ENCODE data around the gene OTUB2.
"Not testable (repeated sequence)": the region's sequence is repeated elsewhere in the genome, so short reads cannot be mapped to it uniquely, and the experiment has no call there.

Gene OTUB2

DNA sequence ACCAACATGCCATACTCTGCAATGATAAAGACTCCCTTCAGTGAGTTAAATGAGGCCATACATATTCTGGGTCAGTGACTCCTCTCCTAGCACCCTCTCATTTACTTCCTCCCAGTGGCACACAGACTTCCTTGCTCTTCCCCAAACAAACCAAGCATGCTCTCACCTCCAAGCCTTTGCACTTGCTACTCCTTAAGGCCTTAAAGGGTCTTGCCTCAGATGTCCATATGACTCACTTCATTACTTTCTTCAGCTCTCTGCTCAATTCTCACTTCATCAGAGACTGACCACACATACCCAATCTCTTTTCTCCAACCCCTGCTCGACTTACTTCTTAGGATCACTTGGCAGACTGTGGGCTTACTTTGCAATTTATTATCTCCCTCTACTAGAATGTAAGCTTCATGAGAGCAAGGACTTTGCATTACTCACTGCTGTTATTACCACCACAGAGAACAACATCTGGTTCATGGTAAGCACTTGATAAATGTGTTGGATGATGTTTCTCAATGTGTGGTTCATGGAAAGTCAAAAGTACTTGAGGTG is 32.1 kb downstream of the OTUB2 start:
- no peak for DNase-seq (ENCODE audit: low spot score)

DNA sequence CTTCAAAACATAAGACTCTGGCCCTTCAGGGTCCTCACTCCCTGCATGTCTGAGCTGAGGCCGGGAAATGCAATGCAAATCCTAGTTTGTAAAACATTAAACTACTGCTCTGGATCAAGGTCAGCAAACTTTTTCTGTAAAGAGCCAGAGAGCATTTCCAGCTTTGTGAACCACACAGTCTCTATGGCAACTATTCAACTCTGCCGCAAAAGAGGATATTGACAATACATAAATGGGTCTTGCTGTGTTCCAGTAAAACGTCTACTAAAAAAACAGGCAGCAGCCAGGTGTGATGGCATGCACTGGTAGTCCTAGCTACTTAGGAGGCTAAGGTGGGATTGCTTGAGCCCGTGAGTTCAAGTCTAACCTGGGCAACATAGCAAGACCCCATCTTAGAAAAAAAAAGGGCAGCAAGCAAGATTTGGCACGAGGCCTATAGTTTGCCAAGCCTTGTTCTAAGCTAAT is 32.6 kb downstream of the OTUB2 start:
- DNase-seq (ENCODE audit: low spot score): no peak

- DNase-seq (ENCODE audit: low spot score): no peak
Observed at GRCh38 chr14:94059998-94060397, 33.9 kb downstream of the OTUB2 start.

- DNase-seq (ENCODE audit: low spot score): no peak
Observed at GRCh38 chr14:94062344-94062940, 36.3 kb downstream of the OTUB2 start.

- DNase-seq (ENCODE audit: low spot score): no peak
Observed at GRCh38 chr14:94066089-94066676, 40.0 kb downstream of the OTUB2 start.

- not testable (repeated sequence) for DNase-seq (ENCODE audit: low spot score)
Observed at GRCh38 chr14:94072076-94072475, 45.9 kb downstream of the OTUB2 start.

DNA sequence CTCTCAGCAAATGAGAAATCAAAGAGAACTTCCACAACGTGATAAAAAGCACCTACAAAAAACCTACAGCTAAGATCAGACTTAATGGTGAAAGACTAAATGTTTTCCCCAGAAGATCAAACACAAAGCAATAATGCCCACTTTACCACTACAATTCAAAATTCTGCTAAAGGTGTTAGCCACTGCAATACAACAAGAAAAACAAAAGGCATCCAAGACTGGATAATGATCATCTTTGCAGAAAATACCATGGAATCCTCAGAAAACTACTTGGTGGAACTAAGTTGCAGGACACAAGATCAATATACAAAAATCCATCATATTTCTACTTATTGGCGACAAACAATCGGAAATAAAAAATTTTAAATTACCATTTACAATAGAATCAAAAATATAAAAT is 48.4 kb downstream of the OTUB2 start:
- no peak for DNase-seq (ENCODE audit: low spot score)

- DNase-seq (ENCODE audit: low spot score): no peak
Observed at GRCh38 chr14:94075008-94075407, 48.9 kb downstream of the OTUB2 start.

DNA sequence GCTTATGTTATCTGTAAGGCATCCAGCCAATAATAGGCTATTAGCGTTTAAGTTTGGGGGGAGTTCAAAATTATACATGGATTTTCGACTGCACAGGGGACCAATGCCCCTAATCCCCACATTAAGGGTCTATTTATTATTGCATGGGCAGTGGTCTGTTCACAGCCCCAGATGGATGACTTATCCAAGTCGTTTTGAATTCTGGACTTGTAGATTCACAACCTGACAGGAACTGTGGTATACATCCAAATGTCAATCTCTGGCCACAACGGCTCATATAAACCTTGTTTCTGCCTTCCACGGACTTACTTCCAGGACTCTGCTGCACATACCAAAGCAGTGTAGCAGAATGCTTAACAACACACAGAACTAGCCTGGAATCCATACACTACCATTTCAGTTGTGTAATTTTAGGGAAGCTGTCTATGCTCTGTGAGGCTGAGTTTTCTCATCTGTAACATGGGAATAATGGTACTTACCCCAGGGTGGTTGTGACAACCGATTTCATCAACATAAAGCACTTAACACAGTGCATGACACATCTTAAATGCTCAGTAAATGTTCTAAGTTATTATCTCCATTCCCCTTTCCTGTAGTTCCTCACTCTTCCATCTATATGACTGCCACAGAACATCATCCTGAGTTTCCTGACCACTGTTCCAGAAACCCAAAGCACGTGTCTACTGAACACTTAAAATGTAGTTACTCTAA is 51.1 kb downstream of the OTUB2 start:
- DNase-seq (ENCODE audit: low spot score): no peak

DNA sequence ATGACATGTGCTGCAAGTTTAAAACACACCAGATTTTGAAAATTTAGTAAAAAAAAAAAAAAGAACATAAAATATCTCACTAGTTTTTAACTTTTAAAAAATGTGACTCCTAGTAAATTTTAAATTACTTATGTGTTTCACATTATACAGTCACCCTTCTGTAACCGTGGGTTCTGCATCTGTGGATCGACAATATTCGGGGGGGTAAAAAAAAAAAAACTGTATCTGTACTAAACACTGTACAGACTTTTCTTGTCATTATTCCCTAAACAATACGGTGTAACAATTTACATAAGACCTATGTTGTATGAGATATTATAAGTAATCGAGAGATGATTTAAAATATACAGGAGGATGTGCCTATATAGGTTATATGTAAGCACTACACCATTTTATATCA is 51.7 kb downstream of the OTUB2 start:
- no peak for DNase-seq (ENCODE audit: low spot score)

- no peak for DNase-seq (ENCODE audit: low spot score)
Observed at GRCh38 chr14:94079891-94080620, 53.9 kb downstream of the OTUB2 start.

DNA sequence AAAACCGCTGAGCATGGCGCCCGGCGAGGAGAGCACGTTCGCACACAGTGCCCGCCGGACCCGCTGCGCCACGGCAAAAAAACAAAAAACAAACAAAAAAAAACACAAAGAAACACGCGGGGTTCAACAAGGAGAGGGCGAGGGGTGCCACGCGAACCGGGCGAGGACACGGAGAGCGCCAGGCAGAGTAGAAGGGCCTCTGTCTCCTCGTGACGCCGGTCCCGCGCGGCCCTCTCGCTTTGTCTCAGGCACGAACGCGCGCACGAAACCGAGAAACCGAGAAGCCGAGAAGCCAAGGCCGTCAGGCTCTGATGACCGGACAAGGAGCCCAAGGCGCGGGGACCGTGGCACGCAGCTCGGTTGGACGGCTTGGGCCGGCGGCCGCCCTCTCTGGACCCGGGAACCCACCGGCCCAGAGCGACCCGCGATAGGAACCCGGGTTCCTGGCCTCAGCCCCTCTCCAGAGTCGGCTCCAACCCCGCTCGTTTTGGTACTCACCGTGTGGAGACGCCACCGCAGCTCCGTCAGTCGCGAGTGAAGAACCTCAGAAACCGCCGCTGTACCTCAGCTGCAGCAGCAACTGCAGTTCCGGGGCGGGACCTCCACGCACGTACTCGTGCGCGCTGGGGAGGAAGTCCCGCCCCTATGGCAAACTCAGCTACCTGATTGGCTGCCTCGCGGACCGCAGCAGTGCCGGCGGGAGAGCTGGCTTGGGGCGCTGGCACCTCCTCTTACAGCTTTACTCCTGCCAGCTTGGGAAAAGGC is 54.7 kb downstream of the OTUB2 start, which contains the start of the genes DDX24 and IFI27L1:
DDX24 (minus strand) TSS at position 582 of the 765 bp plus-strand sequence. CDS start 1,460 bp downstream, outside the sequence.
IFI27L1 (plus strand) TSS at position 690 of the 765 bp plus-strand sequence. CDS start 15,628 bp downstream, outside the sequence.
- DNase-seq (ENCODE audit: low spot score): peak; percentile 97

DNA sequence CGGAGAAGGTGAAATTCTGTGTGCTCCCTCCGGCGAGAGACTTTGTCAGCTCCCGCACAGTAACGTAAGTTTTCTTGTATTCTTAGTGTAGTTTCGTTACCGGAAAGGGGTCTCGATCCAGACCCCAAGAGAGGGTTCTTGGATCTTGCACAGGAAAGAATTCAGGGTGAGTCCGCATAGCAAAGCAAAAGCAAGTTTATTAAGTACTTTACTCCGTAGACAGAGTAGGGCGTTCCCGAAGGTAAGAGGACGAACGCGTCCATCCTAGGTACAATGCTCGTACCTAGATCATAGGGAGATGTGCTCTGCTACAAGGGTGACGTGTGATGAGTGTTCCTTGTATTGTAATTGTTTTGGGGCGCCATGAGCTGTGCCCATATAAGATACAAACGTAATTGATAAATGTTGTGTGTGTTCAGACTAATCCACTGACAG is 55.3 kb downstream of the OTUB2 start:
- no peak for DNase-seq (ENCODE audit: low spot score)

GRCh38 chr14:94087891-94088290 is 61.8 kb downstream of the OTUB2 start:
- no peak for DNase-seq (ENCODE audit: low spot score)

DNA sequence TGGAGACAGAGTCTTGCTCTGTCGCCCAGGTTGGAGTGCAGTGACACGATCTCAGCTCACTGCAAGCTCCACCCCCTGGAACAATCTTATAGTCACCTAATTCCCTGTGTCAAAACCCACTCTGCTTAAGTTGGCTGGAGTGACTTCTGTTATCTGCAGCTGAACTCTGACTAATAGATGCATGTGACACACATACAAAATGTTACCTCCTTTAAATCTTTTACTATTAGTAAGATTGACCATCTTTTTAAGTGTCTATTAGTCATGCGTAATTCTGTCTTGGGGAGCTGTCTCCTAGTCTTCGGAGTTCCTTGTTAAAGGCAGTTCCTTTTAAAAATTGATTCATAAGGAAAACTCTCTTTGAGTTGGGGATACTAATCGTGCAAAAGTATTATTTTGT is 62.4 kb downstream of the OTUB2 start:
- no peak for DNase-seq (ENCODE audit: low spot score)

GRCh38 chr14:94089479-94089878 is 63.3 kb downstream of the OTUB2 start:
- no peak for DNase-seq (ENCODE audit: low spot score)

- DNase-seq (ENCODE audit: low spot score): no peak
Observed at GRCh38 chr14:94093418-94093817, 67.3 kb downstream of the OTUB2 start.

DNA sequence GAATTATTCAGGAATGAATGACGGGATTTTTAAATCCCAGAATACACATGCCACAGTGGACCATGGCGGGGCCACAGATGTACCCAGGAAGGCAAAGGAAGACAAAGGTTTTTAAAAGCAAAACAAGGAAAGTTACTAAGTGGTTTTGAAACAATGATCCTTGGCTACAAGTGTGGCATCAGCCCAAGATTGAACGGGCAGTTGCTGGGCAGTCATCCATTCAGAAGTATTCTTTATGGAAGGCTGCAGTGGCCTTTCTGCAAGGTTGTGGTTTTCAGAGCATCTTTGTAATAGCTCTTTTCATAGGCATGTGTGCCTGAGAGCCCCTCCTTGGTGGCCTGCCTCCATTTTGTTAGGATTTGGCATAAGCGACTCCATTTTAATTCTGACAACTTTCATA is 71.0 kb downstream of the OTUB2 start:
- no peak for DNase-seq (ENCODE audit: low spot score)
